GM18498 (cell line): Measurements from ENCODE around the gene KBTBD8.

Experiments used
- ATAC-seq: cut with Tn5 transposase; IDR thresholded peaks from one replicate; pipeline ENCODE4 v1.9.1; 2021; ENCODE audit warnings: mild to moderate bottlenecking, moderate library complexity; ENCODE audit not compliant: unreplicated experiment

KBTBD8 gene

GRCh38 chr3:66998113-66998903 is at the start of gene KBTBD8:
KBTBD8 (plus strand) TSS chr3:66998307; CDS start chr3:66998356, 49 bp downstream.
- peak; percentile 95 for ATAC-seq

GRCh38 chr3:66948838-66949237 is 49.3 kb upstream of the KBTBD8 start:
- no peak for ATAC-seq

- no peak for ATAC-seq
These were observed 48.2 kb upstream of the KBTBD8 start for GRCh38 chr3:66949898-66950297.

- no peak for ATAC-seq
These were observed 45.8 kb upstream of the KBTBD8 start for GRCh38 chr3:66952357-66952756.

GRCh38 chr3:66953934-66954445 is 44.1 kb upstream of the KBTBD8 start:
- ATAC-seq, result no peak

- ATAC-seq, result no peak
These were observed 41.4 kb upstream of the KBTBD8 start for GRCh38 chr3:66956742-66957141.

- ATAC-seq, result no peak
These were observed 40.7 kb upstream of the KBTBD8 start for GRCh38 chr3:66957367-66957766.

GRCh38 chr3:66958067-66958466 is 40.0 kb upstream of the KBTBD8 start:
- ATAC-seq, result no peak

GRCh38 chr3:66962664-66963063 is 35.4 kb upstream of the KBTBD8 start:
- ATAC-seq, result no peak

- ATAC-seq, result no peak
These were observed 26.9 kb upstream of the KBTBD8 start for GRCh38 chr3:66971245-66971644.

GRCh38 chr3:66971891-66972551 is 26.1 kb upstream of the KBTBD8 start:
- peak; percentile 100 for ATAC-seq

- no peak for ATAC-seq
These were observed 17.3 kb upstream of the KBTBD8 start for GRCh38 chr3:66980791-66981190.

GRCh38 chr3:66983101-66983500 is 15.0 kb upstream of the KBTBD8 start:
- ATAC-seq, result no peak

- no peak for ATAC-seq
These were observed 12.7 kb upstream of the KBTBD8 start for GRCh38 chr3:66985336-66985920.

GRCh38 chr3:66986406-66986805 is 11.7 kb upstream of the KBTBD8 start:
- no peak for ATAC-seq

GRCh38 chr3:66989241-66989640 is 8.9 kb upstream of the KBTBD8 start:
- no peak for ATAC-seq

GRCh38 chr3:66989860-66990696 is 8.0 kb upstream of the KBTBD8 start:
- peak; percentile 83 for ATAC-seq

- no peak for ATAC-seq
These were observed 6.6 kb upstream of the KBTBD8 start for GRCh38 chr3:66991459-66991858.

GRCh38 chr3:66993082-66993481 is 5.0 kb upstream of the KBTBD8 start:
- no peak for ATAC-seq

- no peak for ATAC-seq
These were observed 3.5 kb upstream of the KBTBD8 start for GRCh38 chr3:66994588-66994987.

- ATAC-seq, result no peak
These were observed 1.4 kb upstream of the KBTBD8 start for GRCh38 chr3:66996696-66997095.
